Endometrium (tissue), 2 donors: ENCODE results near the gene TXNDC17.
"Not testable (repeated sequence)": the region's sequence is repeated elsewhere in the genome, so short reads cannot be mapped to it uniquely, and the experiment has no call there.

Experiments
- FAIRE-seq: peaks from 2 replicates; lab custom pipeline; 2012; peaks lifted over from hg19 to GRCh38; lab: Jason Lieb, UNC
- donor health status: control.
- donor health status: control.

TXNDC17 gene

DNA sequence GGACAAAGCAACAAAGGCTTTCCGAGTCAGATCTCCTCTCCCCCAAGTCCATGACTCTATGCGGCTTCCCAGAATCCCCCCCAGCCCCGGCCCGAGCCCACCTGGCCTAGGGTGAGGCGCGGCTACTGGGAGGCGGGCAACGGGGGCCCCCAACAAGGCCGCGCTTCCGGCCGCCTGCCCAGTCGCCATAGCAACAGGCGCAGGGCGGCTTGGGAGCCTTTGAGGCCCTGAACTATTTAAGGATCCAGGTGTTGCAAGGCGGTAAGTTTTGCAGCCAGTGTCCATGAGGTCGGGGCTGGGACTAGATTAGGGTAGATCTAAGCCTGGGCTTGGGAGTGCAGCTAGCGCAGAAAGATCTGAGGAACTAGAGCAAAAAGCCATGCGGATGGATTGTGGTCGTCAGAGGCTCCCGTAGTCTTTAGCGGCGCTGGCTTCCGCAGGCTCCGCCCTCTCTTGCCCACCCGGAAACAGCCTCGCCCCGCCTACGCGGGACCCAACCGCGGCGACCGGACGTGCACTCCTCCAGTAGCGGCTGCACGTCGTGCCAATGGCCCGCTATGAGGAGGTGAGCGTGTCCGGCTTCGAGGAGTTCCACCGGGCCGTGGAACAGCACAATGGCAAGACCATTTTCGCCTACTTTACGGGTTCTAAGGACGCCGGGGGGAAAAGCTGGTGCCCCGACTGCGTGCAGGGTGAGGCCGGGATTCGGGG is at the start of gene TXNDC17, which contains the start of gene KIAA0753:
TSS of gene TXNDC17 (plus strand) at position 525 of the 711 bp plus-strand sequence. CDS start at position 548, 23 bp downstream.
TSS of gene KIAA0753 (minus strand) at position 176 of the 711 bp plus-strand sequence. CDS start 5,608 bp downstream, outside the sequence.
- FAIRE-seq = peak; percentile 67

- no peak for FAIRE-seq
Measured at GRCh38 chr17:6591599-6592158, 49.2 kb upstream of the TXNDC17 start.

- FAIRE-seq = no peak
Measured at GRCh38 chr17:6592173-6592572, 48.7 kb upstream of the TXNDC17 start.

DNA sequence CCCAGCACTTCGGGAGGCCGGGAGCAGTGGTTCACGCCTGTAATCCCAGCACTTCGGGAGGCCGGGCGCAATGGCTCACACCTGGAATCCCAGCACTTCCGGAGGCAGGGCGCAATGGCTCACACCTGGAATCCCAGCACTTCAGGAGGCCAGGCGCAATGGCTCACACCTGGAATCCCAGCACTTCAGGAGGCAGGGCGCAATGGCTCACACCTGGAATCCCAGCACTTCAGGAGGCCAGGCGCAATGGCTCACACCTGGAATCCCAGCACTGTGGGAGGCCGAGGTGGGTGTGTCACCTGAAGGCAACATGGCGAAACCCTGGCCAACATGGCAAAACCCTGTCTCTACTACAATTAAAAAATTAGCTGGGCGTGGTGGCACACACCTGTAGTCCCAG is 47.5 kb upstream of the TXNDC17 start:
- not testable (repeated sequence) for FAIRE-seq

- FAIRE-seq = no peak
Measured at GRCh38 chr17:6596081-6596480, 44.8 kb upstream of the TXNDC17 start.

GRCh38 chr17:6596511-6596910 is 44.3 kb upstream of the TXNDC17 start:
- FAIRE-seq = no peak

GRCh38 chr17:6596941-6597340 is 43.9 kb upstream of the TXNDC17 start:
- FAIRE-seq = no peak

DNA sequence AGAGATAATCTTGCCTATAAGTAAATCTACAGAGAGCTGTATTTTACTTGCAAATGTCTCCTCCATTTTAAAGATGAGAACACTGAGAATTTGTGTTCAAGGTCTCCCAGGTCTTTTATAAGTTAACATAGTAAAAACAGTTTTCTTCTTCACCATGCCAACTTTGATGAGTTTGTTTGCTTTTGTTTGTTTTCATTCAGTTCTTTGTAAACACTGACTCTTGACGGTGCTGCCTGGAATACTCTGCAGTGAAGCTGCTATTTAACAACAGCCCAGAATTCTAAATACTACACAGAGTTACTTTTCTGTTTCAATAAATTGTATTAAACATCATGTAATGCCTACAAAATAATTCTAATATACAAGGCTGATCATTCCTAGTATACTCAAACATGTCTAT is 43.1 kb upstream of the TXNDC17 start:
- FAIRE-seq = no peak

GRCh38 chr17:6599364-6599763 is 41.5 kb upstream of the TXNDC17 start:
- FAIRE-seq = no peak

- no peak for FAIRE-seq
Measured at GRCh38 chr17:6602141-6602540, 38.7 kb upstream of the TXNDC17 start.

DNA sequence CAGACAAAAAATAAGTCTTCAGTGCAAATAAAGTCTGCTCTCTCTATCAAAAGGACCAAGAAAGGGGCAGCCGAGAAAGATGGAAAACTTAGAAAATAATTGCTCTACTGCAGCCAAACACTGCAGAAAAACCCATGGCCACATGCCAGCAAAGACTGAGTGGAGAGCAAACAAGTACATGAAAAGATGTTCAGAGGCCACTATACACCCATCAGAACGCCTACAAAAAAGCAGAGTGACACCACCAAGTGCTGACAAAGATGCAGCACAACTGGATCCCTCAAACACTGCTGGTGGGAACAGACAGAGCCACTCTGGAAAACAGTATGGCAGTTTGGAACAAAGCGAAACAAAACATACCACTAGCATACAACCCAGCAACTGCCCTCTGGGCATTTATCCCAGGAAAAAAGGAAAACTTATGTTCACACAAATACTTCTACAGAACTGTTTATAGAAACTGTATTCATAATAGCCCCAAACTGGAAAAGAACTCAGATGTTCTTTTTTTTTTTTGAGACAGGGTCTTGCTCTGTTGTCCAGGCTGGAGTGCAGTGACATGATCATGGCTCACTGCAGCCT is 37.0 kb upstream of the TXNDC17 start:
- FAIRE-seq = no peak

- no peak for FAIRE-seq
Measured at GRCh38 chr17:6605142-6605541, 35.7 kb upstream of the TXNDC17 start.

DNA sequence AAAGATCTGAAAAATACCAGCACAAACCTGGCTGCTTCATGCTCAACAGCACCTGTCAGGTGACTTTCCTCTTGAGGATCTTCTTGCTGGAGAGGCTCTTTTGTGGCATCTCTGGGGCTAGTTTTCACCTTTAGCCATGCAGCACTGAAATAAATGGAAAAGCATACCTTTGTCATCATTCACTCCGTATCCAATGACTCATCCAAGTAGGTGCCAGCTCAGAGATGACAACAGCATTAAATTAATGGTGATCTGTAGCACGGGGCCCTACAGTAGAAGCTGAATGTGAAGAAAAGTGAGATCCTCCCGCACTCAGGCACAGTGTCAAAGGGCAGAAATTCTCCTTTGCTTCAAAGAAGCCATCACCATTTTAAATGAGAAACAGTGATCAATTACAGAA is 32.5 kb upstream of the TXNDC17 start:
- FAIRE-seq = no peak

GRCh38 chr17:6610011-6610410 is 30.8 kb upstream of the TXNDC17 start:
- no peak for FAIRE-seq

GRCh38 chr17:6611231-6611630 is 29.6 kb upstream of the TXNDC17 start:
- no peak for FAIRE-seq

DNA sequence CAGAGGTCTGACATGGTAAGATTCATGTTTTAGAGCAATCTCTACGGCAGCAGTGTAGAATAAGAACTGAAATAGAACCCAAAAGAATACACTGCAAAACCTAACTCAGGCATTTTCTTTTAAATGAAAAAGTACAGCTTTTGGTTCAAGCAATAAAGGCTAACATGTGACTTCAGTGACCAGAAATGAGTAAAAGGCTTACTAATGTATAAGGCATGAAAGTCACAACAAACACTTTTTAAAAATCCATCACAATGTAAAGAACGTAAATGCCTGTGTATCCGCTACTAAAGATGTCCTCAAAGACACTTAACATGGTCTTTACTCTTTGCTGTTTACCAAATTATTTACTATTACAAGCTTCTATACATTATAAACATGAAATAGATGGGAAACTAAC is 16.9 kb upstream of the TXNDC17 start:
- no peak for FAIRE-seq

- FAIRE-seq = no peak
Measured at GRCh38 chr17:6626616-6627015, 14.2 kb upstream of the TXNDC17 start.

DNA sequence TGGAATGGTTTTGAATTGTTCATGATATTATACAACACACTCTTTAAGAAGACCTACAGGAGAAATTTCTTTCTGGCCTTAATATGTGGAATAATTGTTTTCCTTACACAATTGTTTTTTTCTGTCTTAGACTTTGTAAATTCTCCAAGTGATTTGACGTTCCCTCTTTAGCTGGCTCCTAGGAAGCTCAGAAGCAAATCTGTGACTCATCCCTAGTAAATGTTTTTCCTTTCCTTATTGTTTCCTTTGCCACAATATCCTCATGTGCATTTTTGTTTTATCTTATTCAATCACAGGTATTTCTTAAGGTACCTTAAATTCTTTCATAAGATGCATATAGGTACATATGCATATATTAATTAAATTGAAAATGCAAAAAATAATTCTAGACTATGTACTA is 13.8 kb upstream of the TXNDC17 start:
- FAIRE-seq = no peak

GRCh38 chr17:6630390-6630789 is 10.5 kb upstream of the TXNDC17 start:
- no peak for FAIRE-seq

GRCh38 chr17:6632530-6632929 is 8.3 kb upstream of the TXNDC17 start:
- FAIRE-seq = no peak

DNA sequence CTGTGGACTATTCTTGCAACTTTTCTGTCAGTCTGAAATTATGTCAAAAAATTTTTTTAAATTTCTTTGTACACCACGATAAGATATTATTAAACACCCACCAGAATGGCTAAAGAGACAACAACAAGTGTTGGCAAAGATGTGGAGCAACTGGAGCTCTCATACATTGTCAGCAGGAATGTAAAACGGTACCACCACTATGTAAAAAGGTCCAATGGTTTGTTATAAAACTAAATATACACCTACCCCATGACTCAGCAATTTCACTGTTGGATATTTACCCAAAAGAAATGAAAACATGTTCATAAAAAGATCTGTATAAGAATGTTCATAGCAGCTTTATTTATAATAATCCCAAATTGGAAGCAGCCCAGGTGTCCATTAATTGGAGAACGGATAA is 7.6 kb upstream of the TXNDC17 start:
- FAIRE-seq = no peak

DNA sequence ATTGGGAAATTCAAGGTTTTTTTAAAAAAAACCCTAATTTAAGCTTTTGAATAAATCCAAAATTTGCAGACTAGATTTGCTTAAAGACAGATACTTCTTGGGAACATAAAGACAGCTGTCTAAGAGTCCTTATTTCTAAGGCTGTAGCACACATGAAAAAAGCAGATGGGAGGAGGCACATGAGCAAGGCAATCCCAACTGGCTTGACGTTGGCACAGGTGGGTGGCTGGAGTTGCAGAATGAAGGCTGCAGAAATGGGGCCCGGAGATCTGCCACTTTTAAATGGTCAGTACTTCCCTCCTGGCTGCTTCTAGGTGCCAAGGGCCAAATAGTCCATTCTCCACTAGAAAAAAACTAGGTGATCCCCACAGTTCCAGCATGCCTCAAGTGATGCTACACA is 4.8 kb upstream of the TXNDC17 start:
- FAIRE-seq = no peak

GRCh38 chr17:6636616-6637457 is 4.0 kb upstream of the TXNDC17 start:
- FAIRE-seq = no peak
